HuH-7 (cell line): ENCODE measurements around the gene FIG4.
"Not testable (repeated sequence)": the region's sequence is repeated elsewhere in the genome, so short reads cannot be mapped to it uniquely, and the experiment has no call there.

Experiments used
- DNase-seq: peaks from one replicate; pipeline ENCODE4 v3.0.0; 2011; ENCODE audit warnings: low spot score

Gene FIG4

GRCh38 chr6:109795994-109796555 lies 105.0 kb downstream of the FIG4 start:
- DNase-seq, result no peak

DNA sequence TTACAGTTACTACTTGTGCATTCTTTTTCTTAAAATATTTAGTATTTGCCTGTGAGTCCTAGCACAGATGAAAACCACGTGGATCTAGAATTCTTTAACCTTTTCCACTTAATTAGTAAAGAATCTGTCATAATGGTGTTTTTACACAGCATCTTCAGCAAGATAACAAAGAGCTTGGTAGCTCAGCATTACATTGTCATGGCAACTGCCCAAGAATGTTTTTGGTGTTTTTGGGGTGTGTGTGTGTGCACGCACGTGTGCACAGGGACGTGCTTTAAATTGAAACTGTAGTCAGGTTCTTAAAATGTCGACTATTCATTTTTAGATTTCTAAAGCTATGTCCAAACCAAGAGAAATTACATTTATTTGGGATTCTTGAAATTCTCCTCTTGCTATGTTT lies 108.0 kb downstream of the FIG4 start:
- DNase-seq, result no peak

DNA sequence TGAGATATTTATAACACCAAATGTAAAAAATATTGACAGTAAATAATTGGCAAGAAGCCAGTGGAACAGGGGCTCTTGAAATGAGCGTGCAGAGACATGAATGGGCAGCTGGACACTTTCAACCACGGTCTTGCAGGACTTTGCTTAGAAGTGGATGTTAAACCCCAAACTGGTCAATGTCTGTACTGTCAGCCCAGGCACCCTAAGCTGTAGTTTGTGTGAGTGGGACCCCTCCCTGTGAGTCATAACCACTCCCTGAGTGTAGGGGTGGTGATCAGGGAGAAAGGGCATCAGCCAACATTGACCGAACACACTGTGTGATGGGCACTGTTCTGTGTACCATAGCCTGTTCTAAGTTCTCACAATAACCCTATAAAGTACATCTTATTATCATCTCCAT lies 108.6 kb downstream of the FIG4 start:
- DNase-seq, result no peak

DNA sequence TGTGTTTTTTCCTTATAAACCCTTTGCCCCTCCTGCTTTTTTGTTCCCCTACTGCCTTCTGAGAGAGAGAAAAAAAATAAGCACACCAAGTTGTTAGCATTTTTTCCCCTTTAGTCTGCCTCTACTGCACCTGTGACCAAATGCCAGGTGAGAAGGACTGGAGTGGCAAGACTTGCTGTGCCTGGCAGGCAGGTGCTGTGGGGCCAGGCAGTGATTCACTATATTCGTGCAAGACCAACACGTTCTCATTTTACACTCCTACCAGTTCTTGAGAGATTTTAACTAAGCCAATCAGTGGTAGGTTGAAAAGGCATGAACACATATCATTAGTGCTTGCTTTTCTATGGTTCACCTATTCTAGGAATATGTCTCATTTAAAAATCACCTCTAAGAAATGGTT lies 109.7 kb downstream of the FIG4 start:
- no peak for DNase-seq

GRCh38 chr6:109801794-109802193 lies 110.7 kb downstream of the FIG4 start:
- no peak for DNase-seq

DNA sequence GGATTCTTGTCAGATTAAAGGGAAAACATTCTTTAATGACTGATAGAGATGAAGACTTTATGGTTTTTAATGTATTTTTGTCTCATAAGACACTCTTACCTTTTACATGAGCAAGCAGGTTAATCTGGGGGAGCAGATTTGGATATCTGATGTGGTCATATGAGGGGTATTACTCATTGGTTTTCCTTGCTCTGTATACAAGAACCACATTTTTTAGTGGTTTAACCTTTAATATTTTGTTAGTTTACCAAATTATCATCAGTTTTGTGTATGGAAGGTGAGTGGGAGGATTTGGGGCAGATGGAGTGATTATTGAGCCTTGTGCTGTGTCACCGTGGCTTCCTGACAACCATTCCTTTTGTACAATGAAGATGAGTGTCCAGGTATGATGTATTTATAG lies 112.9 kb downstream of the FIG4 start:
- no peak for DNase-seq

- DNase-seq, result no peak
Measured at GRCh38 chr6:109807881-109808280, 116.8 kb downstream of the FIG4 start.

DNA sequence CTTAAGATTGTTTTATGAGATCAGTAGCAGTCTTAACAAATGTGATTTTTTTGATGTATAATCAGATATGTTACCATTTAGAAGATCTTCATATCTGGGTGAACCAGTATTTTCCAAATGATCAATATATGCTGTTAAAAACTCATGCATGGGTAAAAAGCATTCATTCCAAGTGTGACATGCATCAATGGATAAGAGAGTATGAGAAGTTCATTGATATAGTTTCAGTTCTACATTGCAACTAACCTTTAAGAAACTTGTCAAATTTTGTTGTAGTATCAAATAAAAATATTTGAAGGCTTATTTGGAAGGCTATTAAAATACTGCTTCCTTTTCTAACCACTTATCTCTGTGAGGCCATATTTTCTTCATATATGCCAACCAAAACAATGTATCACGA lies 117.7 kb downstream of the FIG4 start:
- no peak for DNase-seq

DNA sequence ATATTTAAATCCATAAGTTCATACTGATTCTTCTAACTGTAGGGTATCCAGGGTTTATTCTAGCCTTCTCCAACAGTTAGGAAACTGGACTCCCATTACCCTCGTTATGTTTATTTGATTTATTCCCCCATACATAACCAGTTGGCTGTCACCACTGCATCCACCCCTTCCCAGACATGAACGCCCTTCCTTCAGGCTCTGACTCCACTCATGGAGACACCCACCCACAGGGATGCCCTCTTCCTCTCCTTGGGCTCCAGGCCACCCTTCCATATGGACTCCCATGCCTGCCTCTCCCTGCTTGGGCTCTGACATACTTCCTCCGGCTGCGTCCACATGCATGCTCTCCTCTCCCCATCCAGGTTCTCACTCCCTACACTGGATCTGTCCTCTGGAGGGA lies 124.0 kb downstream of the FIG4 start:
- no peak for DNase-seq

DNA sequence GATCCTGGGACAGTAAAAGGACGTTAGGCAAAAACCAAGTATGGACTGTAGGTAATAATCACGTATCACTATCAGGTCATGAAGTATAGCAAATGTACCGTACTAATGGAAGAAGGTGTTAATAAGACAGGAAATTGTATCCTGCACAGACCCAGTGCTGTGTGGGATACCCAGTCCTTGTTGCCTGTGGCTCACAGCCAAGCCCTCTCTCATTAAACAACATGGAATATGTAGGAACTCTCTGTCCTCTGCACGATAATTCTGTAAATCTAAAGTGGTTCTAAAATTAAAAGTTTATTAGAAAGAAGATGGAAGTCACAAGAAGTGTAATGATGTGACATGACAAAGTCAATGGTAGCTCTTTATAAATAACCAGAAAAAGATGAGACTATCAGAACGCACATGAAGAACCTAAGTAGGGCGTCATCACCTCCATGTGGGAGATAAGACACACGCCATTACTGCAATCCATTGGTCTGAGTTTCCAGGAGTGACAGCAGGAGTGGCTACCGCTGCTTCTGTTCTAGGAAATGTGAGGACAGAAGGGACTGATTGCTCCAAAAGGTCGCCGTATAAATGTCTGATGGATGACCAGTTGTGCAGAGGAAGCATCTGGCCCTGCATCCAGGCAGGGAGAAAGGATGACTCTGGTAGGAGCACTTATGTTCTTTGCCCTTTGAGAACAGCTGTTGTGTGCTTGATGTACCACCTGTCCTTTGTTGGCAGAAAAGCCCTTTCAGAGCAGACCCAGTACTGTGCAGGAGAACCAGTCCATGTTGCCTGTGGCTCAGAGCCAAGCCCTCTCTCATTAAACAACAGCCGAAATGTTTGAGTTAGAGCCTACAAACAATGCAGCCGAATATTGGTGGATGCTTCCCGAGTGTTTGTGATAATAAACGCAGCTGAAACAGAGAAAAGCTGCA lies 125.6 kb downstream of the FIG4 start:
- no peak for DNase-seq

- no peak for DNase-seq
Measured at GRCh38 chr6:109820706-109821350, 129.7 kb downstream of the FIG4 start.

DNA sequence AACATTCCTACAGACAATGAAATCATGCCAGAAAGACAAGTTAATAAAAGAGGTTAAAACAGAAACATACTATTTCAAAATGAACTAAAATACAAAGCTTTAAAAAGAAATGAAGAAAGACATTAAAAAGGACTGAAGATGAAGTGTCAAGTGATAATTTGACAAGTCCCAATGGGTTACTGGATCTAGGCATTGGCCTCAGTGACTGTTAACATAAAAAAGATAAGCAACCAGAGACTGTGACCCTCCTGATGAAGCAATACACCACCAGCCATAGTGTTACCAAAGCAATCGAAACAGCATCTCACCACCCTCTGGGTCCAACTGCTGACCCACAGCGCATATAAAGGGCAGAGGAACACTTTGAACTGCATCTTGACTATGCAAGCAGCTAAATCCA lies 130.3 kb downstream of the FIG4 start:
- DNase-seq, result peak; percentile 21

GRCh38 chr6:109824105-109824504 lies 133.0 kb downstream of the FIG4 start:
- DNase-seq, result no peak

- no peak for DNase-seq
Measured at GRCh38 chr6:109826551-109826950, 135.5 kb downstream of the FIG4 start.

GRCh38 chr6:109831352-109831751 lies 140.3 kb downstream of the FIG4 start:
- not testable (repeated sequence) for DNase-seq

- no peak for DNase-seq
Measured at GRCh38 chr6:109834131-109834530, 143.0 kb downstream of the FIG4 start.

DNA sequence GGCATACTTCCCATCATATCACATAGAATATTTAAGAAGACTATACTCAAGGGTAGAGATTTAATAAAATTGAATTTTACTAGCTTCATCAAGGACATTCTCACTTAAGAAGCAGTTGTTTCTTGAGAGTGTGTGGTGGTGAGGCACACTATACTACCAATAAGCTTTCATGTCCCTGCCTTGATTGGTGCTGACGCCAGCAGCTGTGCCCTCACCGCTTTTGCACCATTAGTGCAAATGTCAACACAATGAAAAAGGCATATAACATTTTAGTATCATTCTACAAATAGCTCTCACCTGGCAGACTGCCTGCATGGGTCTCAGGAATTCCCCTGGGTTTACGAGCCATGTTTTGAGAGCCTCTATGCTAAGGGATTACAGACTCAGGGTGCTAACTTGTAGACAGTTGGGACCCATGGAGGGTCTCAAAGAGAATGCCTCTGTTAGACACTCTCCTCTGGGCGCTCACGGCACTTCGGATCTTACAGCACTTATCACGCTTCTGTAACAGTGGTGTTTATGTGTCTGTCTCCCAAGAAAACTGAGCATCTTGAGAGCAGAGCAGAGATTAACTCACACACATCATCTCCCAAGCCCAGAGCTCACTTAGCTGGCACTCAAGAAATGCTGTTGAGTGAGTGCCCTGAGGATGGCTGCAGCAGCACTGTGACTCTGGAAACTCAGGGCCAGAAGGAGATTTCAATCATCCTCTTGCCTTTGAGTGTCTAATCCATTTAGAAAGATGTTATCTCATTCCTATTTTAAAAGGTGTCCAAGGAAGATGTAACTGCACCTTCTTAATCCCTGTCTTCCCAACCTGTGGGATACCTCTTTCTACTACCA lies 143.7 kb downstream of the FIG4 start:
- no peak for DNase-seq

DNA sequence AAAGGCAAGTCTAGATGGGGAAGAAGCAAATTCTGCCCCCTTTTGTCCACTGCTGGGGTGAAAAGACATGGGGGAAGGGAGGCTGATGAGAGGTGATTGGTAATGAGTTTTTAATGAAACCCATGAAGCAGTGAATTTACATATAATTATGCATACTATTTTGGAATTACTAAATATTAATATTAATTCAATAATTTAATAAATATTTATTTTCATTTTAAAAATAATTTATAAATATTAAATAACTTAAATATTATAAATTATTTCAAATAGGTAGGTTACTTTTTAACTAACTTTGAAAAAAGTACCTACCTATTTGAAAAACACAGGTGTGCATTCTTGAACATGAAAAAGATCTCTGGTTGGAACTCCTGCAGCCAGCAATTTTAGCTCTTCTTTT lies 148.9 kb downstream of the FIG4 start:
- DNase-seq, result no peak

- DNase-seq, result no peak
Measured at GRCh38 chr6:109840796-109841195, 149.7 kb downstream of the FIG4 start.

DNA sequence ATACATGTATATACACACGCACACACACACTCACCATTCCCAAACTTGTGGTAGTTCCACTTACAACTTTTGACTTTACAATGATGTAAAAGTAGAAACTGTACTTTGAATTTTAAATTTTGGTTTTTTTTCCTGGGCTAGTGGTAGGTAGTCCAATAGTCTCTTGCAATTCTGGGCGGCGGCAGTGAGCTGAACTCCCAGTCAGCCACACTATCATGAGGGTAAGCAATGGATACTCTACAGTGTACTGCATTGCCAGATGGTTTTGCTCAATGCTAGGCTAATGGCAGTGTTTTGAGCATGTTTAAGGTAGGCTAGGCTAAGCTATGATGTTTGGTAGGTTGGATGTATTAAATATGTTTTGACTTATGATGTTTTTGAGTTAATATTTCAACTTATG lies 150.8 kb downstream of the FIG4 start:
- DNase-seq, result no peak

- DNase-seq, result no peak
Measured at GRCh38 chr6:109852713-109853112, 161.6 kb downstream of the FIG4 start.

DNA sequence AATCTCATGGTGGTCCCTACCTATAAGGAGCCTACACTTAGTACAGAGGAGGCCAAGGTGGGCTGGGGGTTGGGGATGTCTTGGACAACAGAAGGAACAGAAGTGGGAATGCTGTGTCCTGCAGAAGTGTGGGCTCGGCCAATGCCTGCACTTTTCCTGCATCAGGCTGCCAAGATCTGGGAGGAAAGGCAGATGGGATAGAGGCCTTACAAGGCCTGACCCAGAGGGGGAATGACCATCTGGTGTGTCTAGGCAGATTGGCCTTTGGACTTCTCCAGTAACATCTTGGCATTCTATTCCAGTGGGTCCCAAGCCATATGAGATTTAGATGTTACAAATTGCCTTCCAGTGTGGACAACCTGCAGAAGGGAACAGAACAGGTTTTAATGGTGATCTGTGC lies 162.3 kb downstream of the FIG4 start:
- no peak for DNase-seq
